Measurements from ENCODE around the gene CTIF.

DNA sequence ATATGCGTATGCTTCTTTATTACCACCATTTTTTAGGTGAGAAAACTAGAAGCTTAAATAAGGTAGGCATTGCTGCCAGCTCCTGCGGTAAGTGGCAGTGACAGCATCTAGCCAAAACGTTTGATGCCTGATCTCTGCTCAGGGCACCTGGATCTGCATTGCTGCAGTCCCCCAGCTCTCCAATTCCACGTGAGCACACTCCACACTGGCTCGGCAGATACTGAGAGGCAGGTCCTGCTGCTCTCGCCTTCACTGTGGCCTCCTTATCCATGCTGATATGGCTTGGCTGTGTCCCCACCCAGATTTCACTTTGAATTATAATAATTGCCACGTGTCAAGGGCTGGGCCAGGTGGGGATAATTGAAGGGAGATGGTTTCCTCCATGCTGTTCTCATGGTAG is 160.9 kb downstream of the CTIF start:
- TF ChIP-seq EZH2 (IDR thresholded peaks at IDR 0.05; ENCODE audit: low read length, unreplicated experiment): no peak
- TF ChIP-seq, protein P1, sequence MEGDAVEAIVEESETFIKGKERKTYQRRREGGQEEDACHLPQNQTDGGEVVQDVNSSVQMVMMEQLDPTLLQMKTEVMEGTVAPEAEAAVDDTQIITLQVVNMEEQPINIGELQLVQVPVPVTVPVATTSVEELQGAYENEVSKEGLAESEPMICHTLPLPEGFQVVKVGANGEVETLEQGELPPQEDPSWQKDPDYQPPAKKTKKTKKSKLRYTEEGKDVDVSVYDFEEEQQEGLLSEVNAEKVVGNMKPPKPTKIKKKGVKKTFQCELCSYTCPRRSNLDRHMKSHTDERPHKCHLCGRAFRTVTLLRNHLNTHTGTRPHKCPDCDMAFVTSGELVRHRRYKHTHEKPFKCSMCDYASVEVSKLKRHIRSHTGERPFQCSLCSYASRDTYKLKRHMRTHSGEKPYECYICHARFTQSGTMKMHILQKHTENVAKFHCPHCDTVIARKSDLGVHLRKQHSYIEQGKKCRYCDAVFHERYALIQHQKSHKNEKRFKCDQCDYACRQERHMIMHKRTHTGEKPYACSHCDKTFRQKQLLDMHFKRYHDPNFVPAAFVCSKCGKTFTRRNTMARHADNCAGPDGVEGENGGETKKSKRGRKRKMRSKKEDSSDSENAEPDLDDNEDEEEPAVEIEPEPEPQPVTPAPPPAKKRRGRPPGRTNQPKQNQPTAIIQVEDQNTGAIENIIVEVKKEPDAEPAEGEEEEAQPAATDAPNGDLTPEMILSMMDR (conservative IDR thresholded peaks at IDR 0.05; ENCODE audit: low read depth, low read length): no peak
